ENCODE data around the gene COLGALT1.

DNA sequence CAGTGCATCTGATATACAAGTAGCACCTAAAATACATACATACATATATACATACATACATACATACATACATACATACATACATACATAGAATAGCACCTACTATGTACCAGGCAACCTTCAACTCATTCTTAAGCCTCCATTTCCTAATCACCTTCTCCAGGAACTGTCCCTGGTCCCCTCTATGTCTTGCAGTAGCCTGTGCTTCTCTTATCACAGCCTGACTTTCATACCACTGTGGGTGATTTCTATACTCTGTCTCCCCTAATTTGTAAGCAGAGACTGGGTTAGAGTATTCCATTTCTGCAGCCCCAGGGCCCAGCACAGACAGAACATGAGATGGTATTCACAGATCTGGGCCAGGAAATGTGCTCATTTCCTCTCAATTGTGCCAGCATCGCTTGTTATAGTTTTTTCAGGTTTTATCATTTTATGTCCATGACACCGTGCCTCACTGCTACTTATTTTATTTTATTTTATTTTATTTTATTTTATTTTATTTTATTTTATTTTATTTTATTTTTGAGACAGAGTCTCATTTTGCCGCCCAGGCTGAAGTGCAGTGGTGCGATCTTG, 14.2 kb upstream of the COLGALT1 start:
- TF ChIP-seq, protein P1, sequence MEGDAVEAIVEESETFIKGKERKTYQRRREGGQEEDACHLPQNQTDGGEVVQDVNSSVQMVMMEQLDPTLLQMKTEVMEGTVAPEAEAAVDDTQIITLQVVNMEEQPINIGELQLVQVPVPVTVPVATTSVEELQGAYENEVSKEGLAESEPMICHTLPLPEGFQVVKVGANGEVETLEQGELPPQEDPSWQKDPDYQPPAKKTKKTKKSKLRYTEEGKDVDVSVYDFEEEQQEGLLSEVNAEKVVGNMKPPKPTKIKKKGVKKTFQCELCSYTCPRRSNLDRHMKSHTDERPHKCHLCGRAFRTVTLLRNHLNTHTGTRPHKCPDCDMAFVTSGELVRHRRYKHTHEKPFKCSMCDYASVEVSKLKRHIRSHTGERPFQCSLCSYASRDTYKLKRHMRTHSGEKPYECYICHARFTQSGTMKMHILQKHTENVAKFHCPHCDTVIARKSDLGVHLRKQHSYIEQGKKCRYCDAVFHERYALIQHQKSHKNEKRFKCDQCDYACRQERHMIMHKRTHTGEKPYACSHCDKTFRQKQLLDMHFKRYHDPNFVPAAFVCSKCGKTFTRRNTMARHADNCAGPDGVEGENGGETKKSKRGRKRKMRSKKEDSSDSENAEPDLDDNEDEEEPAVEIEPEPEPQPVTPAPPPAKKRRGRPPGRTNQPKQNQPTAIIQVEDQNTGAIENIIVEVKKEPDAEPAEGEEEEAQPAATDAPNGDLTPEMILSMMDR (conservative IDR thresholded peaks at IDR 0.05; ENCODE audit: low read depth in 2 of 2), result no peak
- no peak for TF ChIP-seq POLR2AphosphoS5 (IDR thresholded peaks at IDR 0.05; ENCODE audit: low read depth)
- TF ChIP-seq, protein P2, sequence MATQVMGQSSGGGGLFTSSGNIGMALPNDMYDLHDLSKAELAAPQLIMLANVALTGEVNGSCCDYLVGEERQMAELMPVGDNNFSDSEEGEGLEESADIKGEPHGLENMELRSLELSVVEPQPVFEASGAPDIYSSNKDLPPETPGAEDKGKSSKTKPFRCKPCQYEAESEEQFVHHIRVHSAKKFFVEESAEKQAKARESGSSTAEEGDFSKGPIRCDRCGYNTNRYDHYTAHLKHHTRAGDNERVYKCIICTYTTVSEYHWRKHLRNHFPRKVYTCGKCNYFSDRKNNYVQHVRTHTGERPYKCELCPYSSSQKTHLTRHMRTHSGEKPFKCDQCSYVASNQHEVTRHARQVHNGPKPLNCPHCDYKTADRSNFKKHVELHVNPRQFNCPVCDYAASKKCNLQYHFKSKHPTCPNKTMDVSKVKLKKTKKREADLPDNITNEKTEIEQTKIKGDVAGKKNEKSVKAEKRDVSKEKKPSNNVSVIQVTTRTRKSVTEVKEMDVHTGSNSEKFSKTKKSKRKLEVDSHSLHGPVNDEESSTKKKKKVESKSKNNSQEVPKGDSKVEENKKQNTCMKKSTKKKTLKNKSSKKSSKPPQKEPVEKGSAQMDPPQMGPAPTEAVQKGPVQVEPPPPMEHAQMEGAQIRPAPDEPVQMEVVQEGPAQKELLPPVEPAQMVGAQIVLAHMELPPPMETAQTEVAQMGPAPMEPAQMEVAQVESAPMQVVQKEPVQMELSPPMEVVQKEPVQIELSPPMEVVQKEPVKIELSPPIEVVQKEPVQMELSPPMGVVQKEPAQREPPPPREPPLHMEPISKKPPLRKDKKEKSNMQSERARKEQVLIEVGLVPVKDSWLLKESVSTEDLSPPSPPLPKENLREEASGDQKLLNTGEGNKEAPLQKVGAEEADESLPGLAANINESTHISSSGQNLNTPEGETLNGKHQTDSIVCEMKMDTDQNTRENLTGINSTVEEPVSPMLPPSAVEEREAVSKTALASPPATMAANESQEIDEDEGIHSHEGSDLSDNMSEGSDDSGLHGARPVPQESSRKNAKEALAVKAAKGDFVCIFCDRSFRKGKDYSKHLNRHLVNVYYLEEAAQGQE (IDR thresholded peaks at IDR 0.05; ENCODE audit: unreplicated experiment), result no peak
- no peak for TF ChIP-seq EZH2phosphoT487 (IDR thresholded peaks at IDR 0.05; ENCODE audit: unreplicated experiment)
- TF ChIP-seq EZH2 (IDR thresholded peaks at IDR 0.05; ENCODE audit: low read depth, unreplicated experiment), result no peak
- no peak for TF ChIP-seq ZNF331 (CRISPR knock-in tag; IDR thresholded peaks at IDR 0.05; ENCODE audit: low read depth)
